Gastroesophageal sphincter (tissue), 4 donors: ENCODE results near the gene SOX11. TPM values are rescaled to one million over a fixed set of nuclear protein-coding genes. Genes with fewer than 3 reads are reported as not detected.

Experiments used
- ATAC-seq: fragments of 150-250 bp; one replicate; pipeline ENCODE4 v1.9.1; 2016; ENCODE audit warnings: mild to moderate bottlenecking, moderate library complexity
- H3K27ac ChIP-seq, 4 donors: fragments of 200-600 bp; sonication (generic) in 3 of 4; 1 replicate in 3 of 4; 2 replicates in 1 of 4; pipeline ENCODE4 v1.5.1; 2016 to 2019
- H3K27me3 ChIP-seq: fragments of 200-600 bp; sonication (generic); one replicate; pipeline ENCODE4 v1.5.1; 2019
- H3K36me3 ChIP-seq, 2 donors: fragments of 200-600 bp; sonication (generic); one replicate each; pipeline ENCODE4 v1.5.1; 2019; ENCODE audit warnings: control low read depth in 1 of 2
- H3K4me1 ChIP-seq, 3 donors: fragments of 200-600 bp; sonication (generic); 1 replicate in 2 of 3; 2 replicates in 1 of 3; pipeline ENCODE4 v1.5.1; 2016 to 2019; ENCODE audit warnings: control low read depth in 2 of 3
- H3K4me3 ChIP-seq, 2 donors: fragments of 200-600 bp; sonication (generic); one replicate each; pipeline ENCODE4 v1.5.1; 2019; ENCODE audit warnings: mild to moderate bottlenecking in 1 of 2, moderate library complexity in 1 of 2
- H3K9me3 ChIP-seq, 3 donors: fragments of 200-600 bp; sonication (generic); one replicate each; pipeline ENCODE4 v1.5.1; 2017 to 2019; ENCODE audit warnings: control low read depth in 2 of 3
- CTCF ChIP-seq, 4 experiments: fragments of 200-600 bp in 2 of 4; fragments of 450-650 bp in 2 of 4; sonication (generic) in 1 of 4; IDR thresholded peaks; one replicate each; pipeline ENCODE4 v1.5.1; 2017 to 2019; ENCODE audit warnings: antibody characterized with exemption in 4 of 4, mild to moderate bottlenecking in 2 of 4, moderate library complexity in 2 of 4
- EP300 ChIP-seq: sonication (generic); formaldehyde crosslinking; IDR thresholded peaks from one replicate; pipeline ENCODE4 v1.6.1; 2017; ENCODE audit warnings: antibody characterized with exemption, mild to moderate bottlenecking
- POLR2A ChIP-seq, 2 donors: fragments of 450-650 bp; IDR thresholded peaks; one replicate each; pipeline ENCODE4 v1.6.1; 2017; ENCODE audit warnings: antibody characterized with exemption in 2 of 2, mild to moderate bottlenecking in 2 of 2, moderate library complexity in 1 of 2
- POLR2AphosphoS5 ChIP-seq: sonication (generic); formaldehyde crosslinking; IDR thresholded peaks from one replicate; pipeline ENCODE4 v1.6.1; 2017; ENCODE audit warnings: antibody characterized with exemption
- WGBS, 2 donors: methylation state at CpG; one replicate each; pipeline ENCODE4 v1.1.5; 2018; ENCODE audit warnings: low coverage in 1 of 2; 5-methylcytosine and 5-hydroxymethylcytosine counted together
- total RNA-seq, 4 donors: library from RNA; depleted of rRNA; stranded (reverse); fragments of >200 nt; gene quantifications; one replicate each; pipeline ENCODE4 v1.1.0, GENCODE V29; 2016

Gene SOX11
- total RNA-seq, 4 donors from 2014 or later, result 0.73 to 0.94 (median 0.82) TPM

DNA sequence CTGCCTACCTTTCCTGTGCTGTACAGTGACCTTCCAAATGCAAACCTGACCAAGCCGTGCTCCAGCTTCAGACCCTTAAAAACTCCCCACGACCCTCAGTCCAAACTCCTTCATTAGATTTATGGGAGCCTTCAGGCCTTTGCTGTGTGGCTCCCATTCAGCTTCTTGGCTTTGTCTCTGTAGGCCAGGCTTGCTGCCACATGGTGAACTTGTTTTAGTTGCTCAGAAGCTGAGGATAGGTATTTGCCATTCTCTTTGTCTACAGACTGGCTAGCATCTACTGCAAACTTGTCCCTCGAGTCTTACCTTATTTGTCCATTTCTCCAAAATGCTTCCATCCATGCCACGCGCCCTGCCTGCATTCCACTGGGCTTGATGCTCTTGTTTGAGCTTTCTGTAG is 49.1 kb downstream of the SOX11 start:
- WGBS, 2 donors, result 79 to 88% methylated on average over 5 of the region's 5 CpGs
- no peak for ATAC-seq
- Histone ChIP-seq H3K36me3 (no peaks in the 10 kb centered on the region), H3K27me3 (peaks cover 4% of the 10 kb centered on the region), H3K4me3 (no peak overlapping the region), H3K4me1 (no peaks in the 10 kb centered on the region), H3K27ac (no peak overlapping the region), H3K9me3 (no peaks in the 10 kb centered on the region)
- TF ChIP-seq CTCF (IDR thresholded peaks at IDR 0.05) (no peak), POLR2A (IDR thresholded peaks at IDR 0.05) (no peak), POLR2AphosphoS5 (no peak), EP300 (no peak)

DNA sequence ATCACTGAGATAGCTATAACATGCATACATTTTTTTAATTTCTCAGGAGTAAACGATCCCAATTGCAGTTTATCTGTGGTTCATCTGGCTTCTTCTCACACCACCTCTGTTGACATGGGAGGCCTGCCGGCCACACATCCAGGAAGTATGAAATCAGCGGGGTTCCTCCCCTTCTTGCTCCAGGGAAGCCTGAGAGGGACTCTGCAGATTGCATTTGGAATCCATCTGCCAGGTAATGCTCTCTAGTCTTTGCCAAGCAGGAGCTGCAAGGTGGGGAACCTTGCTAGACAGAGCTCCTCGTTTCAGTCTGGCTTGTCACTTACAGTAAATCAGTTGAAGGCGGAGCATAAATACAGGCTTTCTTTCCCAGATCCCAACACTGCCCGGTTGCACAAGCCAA is 49.9 kb downstream of the SOX11 start:
- Histone ChIP-seq H3K27me3 (peaks cover 4% of the 10 kb centered on the region), H3K27ac (no peak overlapping the region), H3K36me3 (no peaks in the 10 kb centered on the region), H3K9me3 (no peaks in the 10 kb centered on the region), H3K4me3 (no peak overlapping the region), H3K4me1 (no peaks in the 10 kb centered on the region)
- TF ChIP-seq EP300 (no peak), POLR2A (IDR thresholded peaks at IDR 0.05) (no peak), POLR2AphosphoS5 (no peak), CTCF (IDR thresholded peaks at IDR 0.05) (no peak)
- 32 to 56% methylated on average over 3 to 5 of the region's 6 CpGs for WGBS, 2 donors
- ATAC-seq, result no peak

GRCh38 chr2:5748391-5748790 is 56.2 kb downstream of the SOX11 start:
- H3K36me3 ChIP-seq, result no peaks in the 10 kb centered on the region
- TF ChIP-seq EP300, result no peak
- no peak for TF ChIP-seq POLR2AphosphoS5
- no peak for TF ChIP-seq CTCF (IDR thresholded peaks at IDR 0.05)
- TF ChIP-seq POLR2A (IDR thresholded peaks at IDR 0.05), result no peak
- 90% methylated on average over 2 of the region's 2 CpGs; no CpG with 5 or more reads in 1 of the 2 donors for WGBS, 2 donors
- no peaks in the 10 kb centered on the region for H3K9me3 ChIP-seq
- no peak for ATAC-seq
- peaks cover 11% of the 10 kb centered on the region for H3K27me3 ChIP-seq
- H3K4me1 ChIP-seq, result no peaks in the 10 kb centered on the region
- no peak overlapping the region for H3K4me3 ChIP-seq
- no peak overlapping the region for H3K27ac ChIP-seq

DNA sequence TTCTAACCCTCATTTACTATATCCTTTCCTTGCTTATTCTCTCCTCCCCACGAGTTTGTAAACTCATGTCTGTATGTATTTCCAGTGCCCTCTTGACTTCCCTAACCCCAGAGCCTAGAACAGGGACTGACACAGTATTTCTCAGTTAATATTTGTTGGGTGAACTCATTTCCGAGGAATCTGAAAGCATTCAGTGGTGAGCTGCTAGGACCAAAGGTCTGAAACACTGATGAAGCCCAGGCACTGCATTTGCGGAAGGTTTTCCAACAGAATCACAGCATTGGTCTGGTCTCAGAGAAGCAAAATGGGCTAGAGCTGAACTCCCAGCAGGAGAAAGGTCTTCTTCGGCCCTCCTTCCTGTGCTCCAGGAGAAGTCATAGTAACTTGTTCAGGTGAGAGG is 56.8 kb downstream of the SOX11 start:
- no peak overlapping the region for H3K4me3 ChIP-seq
- ATAC-seq, result no peak
- TF ChIP-seq EP300 (no peak), CTCF (IDR thresholded peaks at IDR 0.05) (no peak), POLR2A (IDR thresholded peaks at IDR 0.05) (no peak), POLR2AphosphoS5 (no peak)
- 56 to 86% methylated on average over 1 to 3 of the region's 4 CpGs for WGBS, 2 donors
- H3K9me3 ChIP-seq, result no peaks in the 10 kb centered on the region
- no peaks in the 10 kb centered on the region for H3K36me3 ChIP-seq
- no peak overlapping the region for H3K27ac ChIP-seq
- peaks cover 14% of the 10 kb centered on the region for H3K27me3 ChIP-seq
- no peaks in the 10 kb centered on the region for H3K4me1 ChIP-seq

DNA sequence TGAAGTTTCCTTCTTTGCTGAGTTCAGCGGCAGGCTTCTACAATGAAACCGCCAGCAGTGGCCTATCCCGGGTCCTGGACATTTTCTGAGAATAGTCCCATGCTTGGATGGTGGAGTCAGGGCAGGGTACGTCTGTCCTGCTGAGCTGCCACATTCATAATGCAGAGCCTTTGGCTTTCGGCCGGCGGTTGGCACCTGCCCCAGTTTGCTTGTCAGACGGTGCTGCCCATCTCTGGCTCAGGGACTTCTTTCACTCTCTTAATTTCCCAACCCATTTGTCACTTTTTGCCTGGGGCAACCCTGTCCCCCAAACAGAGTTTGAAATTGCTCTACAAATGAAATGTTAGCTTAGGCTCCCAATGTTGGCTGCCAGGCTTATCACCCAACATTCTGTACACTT is 57.2 kb downstream of the SOX11 start:
- TF ChIP-seq POLR2A (IDR thresholded peaks at IDR 0.05), result no peak
- TF ChIP-seq CTCF (IDR thresholded peaks at IDR 0.05), result no peak
- no peak for TF ChIP-seq POLR2AphosphoS5
- TF ChIP-seq EP300, result no peak
- H3K4me1 ChIP-seq, result no peaks in the 10 kb centered on the region
- no peak overlapping the region for H3K4me3 ChIP-seq
- ATAC-seq, result no peak
- H3K36me3 ChIP-seq, result no peaks in the 10 kb centered on the region
- 63 to 76% methylated on average over 7 to 8 of the region's 8 CpGs for WGBS, 2 donors
- H3K9me3 ChIP-seq, result no peaks in the 10 kb centered on the region
- no peak overlapping the region for H3K27ac ChIP-seq
- peaks cover 14% of the 10 kb centered on the region for H3K27me3 ChIP-seq
